GM21526 (cell line): Measurements from ENCODE around the gene FOXA3.

ENCODE experiments used
- ATAC-seq: cut with Tn5 transposase; IDR thresholded peaks from one replicate; pipeline ENCODE4 v1.9.1; 2021; ENCODE audit warnings: moderate library complexity; ENCODE audit not compliant: unreplicated experiment, low FRiP score

FOXA3 gene

GRCh38 chr19:45872095-45872919 is 8.2 kb downstream of the FOXA3 start:
- no peak for ATAC-seq

GRCh38 chr19:45873219-45873772 is 9.2 kb downstream of the FOXA3 start:
- ATAC-seq, result no peak

GRCh38 chr19:45874620-45874966 is 10.5 kb downstream of the FOXA3 start:
- no peak for ATAC-seq

GRCh38 chr19:45876161-45876410 is 12.0 kb downstream of the FOXA3 start:
- no peak for ATAC-seq

GRCh38 chr19:45876411-45877197 is 12.5 kb downstream of the FOXA3 start:
- no peak for ATAC-seq

GRCh38 chr19:45878043-45878794 is 14.1 kb downstream of the FOXA3 start:
- no peak for ATAC-seq

- no peak for ATAC-seq
Measured at GRCh38 chr19:45879055-45879454, 14.9 kb downstream of the FOXA3 start.

- no peak for ATAC-seq
Measured at GRCh38 chr19:45879971-45880370, 15.8 kb downstream of the FOXA3 start.

GRCh38 chr19:45881082-45881908 is 17.2 kb downstream of the FOXA3 start:
- no peak for ATAC-seq

GRCh38 chr19:45881909-45882528 is 17.9 kb downstream of the FOXA3 start:
- ATAC-seq, result no peak

- no peak for ATAC-seq
Measured at GRCh38 chr19:45882652-45883585, 18.8 kb downstream of the FOXA3 start.

- ATAC-seq, result no peak
Measured at GRCh38 chr19:45883586-45883880, 19.4 kb downstream of the FOXA3 start.

GRCh38 chr19:45883881-45884681 is 20.0 kb downstream of the FOXA3 start:
- ATAC-seq, result no peak

- no peak for ATAC-seq
Measured at GRCh38 chr19:45884682-45885555, 20.8 kb downstream of the FOXA3 start.

- ATAC-seq, result peak; percentile 45
Measured at GRCh38 chr19:45885556-45886426, 21.7 kb downstream of the FOXA3 start, which contains the start of gene IRF2BP1. Gene IRF2BP1, minus strand, starts transcription at chr19:45886141. Its CDS starts 367 bp downstream, at chr19:45885774.
